Ovary (tissue), 9 donors: ENCODE data around the gene BCL7A. TPM values are rescaled to one million over a fixed set of nuclear protein-coding genes. Genes with fewer than 3 reads are reported as not detected.

Experiments
- DNase-seq, 5 donors: peaks; one replicate each; pipeline ENCODE4 v3.0.0-alpha.2; 2019 to 2020
- H3K27ac ChIP-seq, 2 donors: fragments of 200-600 bp; one replicate each; pipeline versions ENCODE4 v1.5.1 to v1.8.0; 2019 to 2022
- H3K27me3 ChIP-seq: fragments of 200-600 bp; one replicate; pipeline ENCODE4 v1.8.0; 2022
- H3K36me3 ChIP-seq: fragments of 200-600 bp; sonication (generic); one replicate; pipeline ENCODE4 v1.5.1; 2019
- H3K4me1 ChIP-seq: one replicate; pipeline ENCODE4 v1.8.1; 2013; ENCODE audit warnings: mild to moderate bottlenecking, moderate library complexity; ENCODE audit not compliant: insufficient read depth
- H3K4me3 ChIP-seq: fragments of 200-600 bp; sonication (generic); one replicate; pipeline ENCODE4 v1.5.1; 2017
- H3K9me3 ChIP-seq, 2 donors: fragments of 200-600 bp in 1 of 2; sonication (generic) in 1 of 2; one replicate each; pipeline versions ENCODE4 v1.5.1 to v1.8.1; 2013 to 2019; ENCODE audit warnings: mild to moderate bottlenecking in 1 of 2, moderate library complexity in 1 of 2
- EP300 ChIP-seq: sonication (generic); formaldehyde crosslinking; IDR thresholded peaks from one replicate; pipeline ENCODE4 v1.6.1; 2017; ENCODE audit warnings: antibody characterized with exemption
- POLR2A ChIP-seq: fragments of 450-650 bp; IDR thresholded peaks from one replicate; pipeline ENCODE4 v1.6.1; 2017; ENCODE audit warnings: antibody characterized with exemption, mild to moderate bottlenecking, moderate library complexity
- WGBS, 3 donors: extraction: QIAGEN DNeasy Blood & Tissue Kit in 1 of 3; methylation state at CpG; one replicate each; pipeline versions ENCODE4 v1.1.5 to v1.1.7; 2013 to 2017; 5-methylcytosine and 5-hydroxymethylcytosine counted together
- intact Hi-C, 4 donors: fragments of 100-400 bp; cut with DNase I; formaldehyde crosslinking; loops; one replicate each; pipeline versions ENCODE4 v1.11.0 to v1.15.1; 2022 to 2023
- polyA plus RNA-seq, 2 donors: library from polyadenylated mRNA; stranded (reverse); fragments of 200-250 nt in 1 of 2; fragments of 350-450 nt in 1 of 2; fragmentation: Illumina TruSeq in 1 of 2; extraction: RNeasy Lipid Tissue Mini Kit (QIAGEN cat#74804) in 1 of 2; gene quantifications; one replicate each; pipeline ENCODE4 v1.2.3, GENCODE V29; 2013 to 2014
- total RNA-seq, 7 donors: library from RNA; depleted of rRNA in 2 of 7; stranded (reverse); fragments of >200 nt in 2 of 7; fragmentation: NEBNext Ultra II Directional in 3 of 7; extraction: Animal tissue kit (Norgen Biotek cat#: 25700) in 3 of 7; gene quantifications; one replicate each; pipeline versions ENCODE4 v1.1.0 to v1.2.4, GENCODE V29; 2016 to 2023
- TF ChIP-seq, protein P1 (sequence below), 3 donors: fragments of 450-650 bp in 2 of 3; fragments of 200-600 bp in 1 of 3; IDR thresholded peaks; one replicate each; pipeline versions ENCODE4 v1.5.1 to v1.8.0; 2016 to 2022; ENCODE audit warnings: antibody characterized with exemption in 3 of 3, mild to moderate bottlenecking in 1 of 3
- donor health status: DM: no; HTN: no; CAD: no; lungs with moderate emphysema.
- donor health status: DM: no; HTN: no; CAD: no.
- donor health status: Bipolar disorder and iron deficiency.
- donor health status: DM: yes; HTN: yes; CAD: no.
- donor health status: DM: no; HTN: no; CAD: no.
- donor health status: DM: yes; HTN: yes; CAD: no.

BCL7A gene
- total and polyA plus RNA-seq, 9 donors, result 4.4 to 9.1 (median 6.4) TPM

DNA sequence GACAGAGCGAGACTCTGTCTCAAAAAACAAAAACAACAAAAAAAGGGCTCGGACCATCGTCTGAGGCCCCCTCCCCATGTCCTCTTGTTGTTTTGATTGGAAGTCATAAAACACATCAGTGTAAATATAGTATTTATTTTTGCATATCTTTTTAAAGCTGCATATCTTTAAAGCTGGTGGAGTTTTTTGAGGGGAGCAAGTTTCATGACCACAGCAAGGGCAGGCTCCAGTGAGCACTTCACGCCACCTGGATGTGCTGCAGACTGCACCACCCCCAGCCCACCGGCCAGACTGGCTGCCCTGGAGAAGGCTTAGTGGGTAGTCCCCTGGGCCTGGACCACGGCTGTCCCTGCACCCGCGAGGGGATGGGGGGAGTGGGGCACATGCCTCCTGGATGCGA lies 11.9 kb upstream of the BCL7A start:
- intact Hi-C loops, result no loop called here
- DNase-seq, result no peak
- WGBS, 3 donors, result 85 to 93% (median 88%) methylated on average over 9 of the region's 9 CpGs
- Histone ChIP-seq H3K27ac (no peak overlapping the region), H3K4me3 (no peak overlapping the region), H3K9me3 (no peaks in the 10 kb centered on the region), H3K27me3 (no peaks in the 10 kb centered on the region), H3K36me3 (no peaks in the 10 kb centered on the region), H3K4me1 (peaks cover 3% of the 10 kb centered on the region)
- TF ChIP-seq EP300 (no peak), POLR2A (no peak)
- TF ChIP-seq, protein P1, sequence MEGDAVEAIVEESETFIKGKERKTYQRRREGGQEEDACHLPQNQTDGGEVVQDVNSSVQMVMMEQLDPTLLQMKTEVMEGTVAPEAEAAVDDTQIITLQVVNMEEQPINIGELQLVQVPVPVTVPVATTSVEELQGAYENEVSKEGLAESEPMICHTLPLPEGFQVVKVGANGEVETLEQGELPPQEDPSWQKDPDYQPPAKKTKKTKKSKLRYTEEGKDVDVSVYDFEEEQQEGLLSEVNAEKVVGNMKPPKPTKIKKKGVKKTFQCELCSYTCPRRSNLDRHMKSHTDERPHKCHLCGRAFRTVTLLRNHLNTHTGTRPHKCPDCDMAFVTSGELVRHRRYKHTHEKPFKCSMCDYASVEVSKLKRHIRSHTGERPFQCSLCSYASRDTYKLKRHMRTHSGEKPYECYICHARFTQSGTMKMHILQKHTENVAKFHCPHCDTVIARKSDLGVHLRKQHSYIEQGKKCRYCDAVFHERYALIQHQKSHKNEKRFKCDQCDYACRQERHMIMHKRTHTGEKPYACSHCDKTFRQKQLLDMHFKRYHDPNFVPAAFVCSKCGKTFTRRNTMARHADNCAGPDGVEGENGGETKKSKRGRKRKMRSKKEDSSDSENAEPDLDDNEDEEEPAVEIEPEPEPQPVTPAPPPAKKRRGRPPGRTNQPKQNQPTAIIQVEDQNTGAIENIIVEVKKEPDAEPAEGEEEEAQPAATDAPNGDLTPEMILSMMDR (IDR thresholded peaks at IDR 0.05), result no peak

DNA sequence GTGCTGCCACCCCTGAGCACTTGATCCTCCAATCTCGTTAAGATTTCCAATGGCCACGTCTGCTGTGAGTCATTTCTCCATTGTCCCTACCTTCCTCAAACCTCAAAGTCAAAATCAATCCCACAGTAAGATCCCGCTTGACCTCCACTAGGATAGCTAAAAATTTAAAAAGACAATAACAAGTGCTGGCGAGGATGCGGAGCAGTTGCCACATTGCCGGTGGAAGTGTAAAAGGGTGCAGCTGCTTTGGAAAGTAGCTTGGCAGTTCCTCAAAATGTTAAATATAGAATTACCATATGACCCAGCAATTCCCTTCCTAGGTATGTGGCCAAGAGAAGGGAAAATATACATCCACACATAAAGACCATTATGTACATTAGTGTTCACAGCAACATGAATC lies 9.5 kb upstream of the BCL7A start:
- Histone ChIP-seq H3K9me3 (no peaks in the 10 kb centered on the region), H3K4me1 (no peaks in the 10 kb centered on the region), H3K27me3 (no peaks in the 10 kb centered on the region), H3K36me3 (no peaks in the 10 kb centered on the region), H3K4me3 (no peak overlapping the region), H3K27ac (no peak overlapping the region)
- intact Hi-C loops, result no loop called here
- no peak for TF ChIP-seq EP300
- TF ChIP-seq POLR2A, result no peak
- TF ChIP-seq, protein P1 (IDR thresholded peaks at IDR 0.05), result no peak
- WGBS, 3 donors, result 94 to 95% (median 95%) methylated on average over 6 of the region's 6 CpGs
- DNase-seq, result no peak

DNA sequence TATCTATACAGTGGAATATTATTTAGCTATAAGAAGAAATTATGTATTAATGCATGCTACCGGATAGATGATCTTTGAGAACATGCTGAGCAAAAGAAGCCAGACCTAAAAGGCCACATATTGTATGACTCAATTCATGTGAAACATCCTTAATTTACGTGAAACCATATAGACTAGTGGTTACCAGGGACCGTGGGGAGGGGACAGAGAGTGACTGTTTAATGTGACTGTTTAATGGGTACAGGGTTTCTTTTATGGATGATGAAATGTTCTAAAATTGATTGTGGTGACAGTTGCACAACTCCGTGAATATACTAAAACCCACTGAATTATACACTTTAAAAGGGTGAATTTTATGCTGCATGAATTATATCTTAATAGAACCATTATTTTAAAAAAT lies 8.5 kb upstream of the BCL7A start:
- 95 to 96% (median 95%) methylated on average over 4 of the region's 4 CpGs for whole genome bisulfite sequencing, 3 donors
- DNase-seq, result no peak
- no peak overlapping the region for H3K4me3 ChIP-seq

DNA sequence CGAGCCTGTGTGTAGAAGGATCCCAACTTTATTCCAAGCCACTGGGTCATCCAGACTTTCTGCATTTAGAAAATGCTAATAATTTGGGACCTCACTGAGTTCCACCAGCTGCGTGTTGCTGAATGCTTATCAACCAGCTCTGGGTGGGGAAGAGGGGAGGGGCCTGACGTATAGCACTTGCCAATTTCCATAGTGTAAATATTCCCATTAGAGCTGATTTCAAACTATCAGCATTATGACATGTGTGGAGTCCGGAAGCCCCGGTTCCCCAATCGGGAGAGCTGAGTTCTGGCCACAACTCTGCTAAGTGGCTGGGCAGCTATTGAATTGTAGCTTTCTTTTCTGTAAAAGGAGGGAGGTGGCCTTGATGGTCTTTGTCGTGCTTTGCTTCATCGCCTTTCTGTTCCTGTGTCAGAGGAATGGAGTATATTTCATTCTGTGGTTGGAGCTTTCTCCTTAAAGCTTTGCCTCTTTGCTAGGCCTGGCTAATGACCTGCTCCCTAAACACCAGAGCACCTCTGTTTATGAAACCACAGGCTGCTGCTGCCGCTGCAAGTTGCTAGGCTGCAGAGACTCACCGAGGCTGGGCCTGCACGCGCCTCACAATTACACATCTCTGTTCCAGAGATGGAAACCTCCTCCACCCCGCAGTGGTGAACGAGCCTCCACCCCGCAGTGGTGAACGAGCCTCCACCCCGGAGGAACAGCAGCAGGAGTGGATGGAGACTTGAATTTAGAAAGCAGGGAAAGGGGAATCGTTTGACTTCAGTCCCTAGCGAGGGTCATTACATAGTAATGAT lies 7.7 kb upstream of the BCL7A start:
- no peak for TF ChIP-seq POLR2A
- TF ChIP-seq EP300, result no peak
- TF ChIP-seq, protein P1 (IDR thresholded peaks at IDR 0.05), result no peak
- DNase-seq, result no peak
- Histone ChIP-seq H3K9me3 (no peaks in the 10 kb centered on the region), H3K27me3 (no peaks in the 10 kb centered on the region), H3K36me3 (no peaks in the 10 kb centered on the region), H3K4me3 (no peak overlapping the region), H3K27ac (no peak overlapping the region), H3K4me1 (no peaks in the 10 kb centered on the region)
- intact Hi-C loops, result no loop called here
- 75 to 80% (median 76%) methylated on average over 19 of the region's 19 CpGs for WGBS, 3 donors

More for the DNA sequence above, 8.5 kb upstream of the BCL7A start:
- Histone ChIP-seq H3K27me3 (no peaks in the 10 kb centered on the region), H3K27ac (no peak overlapping the region), H3K4me1 (no peaks in the 10 kb centered on the region), H3K36me3 (no peaks in the 10 kb centered on the region), H3K9me3 (no peaks in the 10 kb centered on the region)
- intact Hi-C loops, result no loop called here
- TF ChIP-seq, protein P1 (IDR thresholded peaks at IDR 0.05), result no peak
- no peak for TF ChIP-seq POLR2A
- no peak for TF ChIP-seq EP300
